ENCODE data around the gene DNAJA3. TPM values are rescaled to one million over a fixed set of nuclear protein-coding genes. Genes with fewer than 3 reads are reported as not detected.

DNAJA3 gene
- total RNA-seq, 1 donor from 2014 or later = 74.2 TPM

GRCh38 chr16:4403133-4403949 is 22.3 kb upstream of the DNAJA3 start:
- Histone ChIP-seq H3K4me1 (peaks cover 13% of the 10 kb centered on the region), H3K27me3 (ENCODE audit: low read depth) (no peaks in the 10 kb centered on the region), H3K36me3 (peaks cover 39% of the 10 kb centered on the region), H3K4me3 (no peak overlapping the region), H3K9me3 (replicated peaks) (no peaks in the 10 kb centered on the region), H3K27ac (replicated peaks) (no peak overlapping the region)
- TF ChIP-seq CTCF (IDR thresholded peaks at IDR 0.05; ENCODE audit: borderline replicate concordance) = no peak
- intact Hi-C loops (cut with micrococcal nuclease) = loop anchor here (2.0 kb wide), 1 partner anchor 45 kb away; no protein-coding TSS in a partner anchor
- DNase-seq = no peak

DNA sequence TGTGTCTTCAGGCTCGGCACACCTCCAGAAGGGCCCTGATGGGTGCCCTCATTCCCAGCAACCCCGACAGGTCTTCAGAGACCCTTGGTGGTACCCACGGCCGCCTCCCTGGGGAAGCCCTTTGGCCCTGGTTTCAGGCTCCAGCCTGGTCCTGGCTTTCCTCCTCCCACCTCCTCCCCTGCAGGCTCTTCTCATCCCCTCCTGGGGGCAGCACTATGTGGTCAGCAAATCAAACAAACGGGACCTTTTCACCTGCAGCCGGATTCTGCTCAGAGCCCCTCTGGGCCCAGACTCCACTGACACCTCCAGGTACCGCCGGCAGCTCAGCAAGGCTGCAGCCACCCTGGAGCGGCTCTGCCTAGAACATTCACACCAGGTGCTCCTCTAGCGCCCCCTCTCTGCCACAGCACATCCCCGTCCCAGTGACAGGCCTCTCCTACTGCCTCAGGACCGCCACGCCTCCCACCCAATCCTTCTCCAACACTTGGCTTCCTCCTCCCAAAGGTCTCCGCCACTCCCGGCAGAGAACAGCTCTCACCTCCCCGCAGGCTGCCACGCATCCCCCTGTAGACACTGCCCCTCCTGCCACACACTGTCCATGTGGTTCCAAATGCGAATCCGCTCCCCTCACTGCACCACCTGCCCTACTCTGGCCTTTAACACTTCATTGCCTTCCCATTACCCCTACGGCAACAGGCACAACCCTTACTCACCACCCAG is 21.3 kb upstream of the DNAJA3 start:
- peak; percentile 58 for TF ChIP-seq CTCF (IDR thresholded peaks at IDR 0.05; ENCODE audit: borderline replicate concordance)
- Histone ChIP-seq H3K4me3 (no peak overlapping the region), H3K27me3 (ENCODE audit: low read depth) (no peaks in the 10 kb centered on the region), H3K9me3 (replicated peaks) (no peaks in the 10 kb centered on the region), H3K4me1 (peaks cover 24% of the 10 kb centered on the region), H3K36me3 (peaks cover 34% of the 10 kb centered on the region), H3K27ac (replicated peaks) (no peak overlapping the region)
- DNase-seq = peak; percentile 32
- intact Hi-C loops (cut with micrococcal nuclease) = no loop called here

DNA sequence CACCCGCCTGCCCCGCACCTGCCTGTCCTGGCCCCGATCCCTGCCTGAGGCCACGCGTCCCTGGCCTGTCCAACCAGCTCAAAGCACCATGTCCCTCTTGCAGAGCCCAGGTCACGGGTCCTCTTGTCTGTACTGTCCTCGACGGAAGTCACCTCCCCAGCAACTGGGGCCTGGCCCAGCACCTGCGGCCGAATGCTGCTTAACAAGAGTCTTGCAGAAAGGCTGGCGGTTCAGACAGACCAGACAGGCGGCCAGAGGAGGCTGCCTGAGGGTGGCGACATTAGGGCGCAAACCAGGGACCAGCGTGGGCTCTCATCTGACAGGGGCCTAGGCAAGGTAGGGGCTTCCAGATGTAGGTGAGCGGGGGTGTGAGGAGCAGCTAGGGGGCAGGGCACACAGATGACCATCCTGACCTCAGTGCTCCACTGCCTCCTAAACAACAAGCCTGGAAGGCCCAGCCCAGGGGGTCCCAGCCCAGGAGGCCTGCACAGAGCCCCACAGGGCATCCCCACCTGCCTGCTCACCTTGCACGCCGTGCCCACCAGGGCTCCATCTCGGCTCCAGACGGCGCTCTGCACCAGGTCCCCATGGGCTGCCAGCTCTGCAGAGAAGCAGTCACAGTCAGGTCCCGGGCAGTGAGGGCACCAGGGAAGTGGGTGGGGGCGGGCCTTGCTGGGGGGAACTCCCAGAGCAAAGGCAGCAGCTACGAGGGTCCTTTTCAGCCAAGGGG is 20.5 kb upstream of the DNAJA3 start:
- peaks cover 31% of the 10 kb centered on the region for H3K4me1 ChIP-seq
- H3K36me3 ChIP-seq = peaks cover 34% of the 10 kb centered on the region
- H3K27me3 ChIP-seq (ENCODE audit: low read depth) = no peaks in the 10 kb centered on the region
- no peaks in the 10 kb centered on the region for H3K9me3 ChIP-seq (replicated peaks)
- no peak overlapping the region for H3K4me3 ChIP-seq
- intact Hi-C loops (cut with micrococcal nuclease) = no loop called here
- TF ChIP-seq CTCF (IDR thresholded peaks at IDR 0.05; ENCODE audit: borderline replicate concordance) = no peak
- DNase-seq = no peak
- no peak overlapping the region for H3K27ac ChIP-seq (replicated peaks)

DNA sequence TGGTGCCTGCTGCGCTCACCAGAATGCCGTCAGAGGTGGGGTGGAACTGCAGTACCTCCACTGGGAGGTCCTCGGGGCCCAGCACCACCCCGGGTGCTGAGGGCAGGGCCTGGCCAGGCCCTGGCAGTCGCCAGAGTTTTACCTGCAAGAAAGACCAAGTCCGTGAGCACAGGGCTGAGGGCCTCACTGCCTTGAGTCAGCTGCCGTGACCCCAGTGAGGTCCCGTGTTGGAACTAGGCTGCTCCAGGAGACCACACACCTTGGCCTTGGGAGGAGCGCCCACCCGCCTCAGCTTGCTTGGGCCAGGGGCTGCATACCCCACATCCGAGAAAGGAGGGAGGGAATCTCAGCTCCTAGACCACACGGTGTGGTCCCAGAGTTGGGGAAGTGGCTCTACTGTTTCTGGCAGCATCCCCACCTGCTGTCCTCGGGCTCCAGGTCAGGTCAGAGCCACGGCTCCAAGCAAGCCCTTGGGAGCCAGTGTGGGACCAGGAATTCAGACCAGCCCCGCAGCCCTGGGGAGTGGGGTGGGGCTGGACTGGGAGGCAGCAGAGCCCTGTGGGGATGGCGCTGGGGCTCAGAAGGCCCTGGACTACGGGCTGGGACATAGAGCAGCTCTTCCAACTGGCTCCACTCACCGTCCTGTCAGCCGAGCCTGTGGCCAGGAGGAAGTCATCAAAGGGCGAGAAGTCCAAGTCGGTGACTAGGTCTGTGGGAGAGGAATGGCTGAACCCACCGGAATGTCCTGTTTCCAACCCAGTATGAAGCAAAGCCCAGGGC is 17.9 kb upstream of the DNAJA3 start:
- intact Hi-C loops (cut with micrococcal nuclease) = no loop called here
- H3K36me3 ChIP-seq = peaks cover 34% of the 10 kb centered on the region
- H3K9me3 ChIP-seq (replicated peaks) = no peaks in the 10 kb centered on the region
- DNase-seq = peak; percentile 48
- H3K4me3 ChIP-seq = no peak overlapping the region
- no peaks in the 10 kb centered on the region for H3K27me3 ChIP-seq (ENCODE audit: low read depth)
- H3K27ac ChIP-seq (replicated peaks) = peak overlapping the region; percentile 59
- TF ChIP-seq CTCF (IDR thresholded peaks at IDR 0.05; ENCODE audit: borderline replicate concordance) = no peak
- H3K4me1 ChIP-seq = peaks cover 45% of the 10 kb centered on the region

DNA sequence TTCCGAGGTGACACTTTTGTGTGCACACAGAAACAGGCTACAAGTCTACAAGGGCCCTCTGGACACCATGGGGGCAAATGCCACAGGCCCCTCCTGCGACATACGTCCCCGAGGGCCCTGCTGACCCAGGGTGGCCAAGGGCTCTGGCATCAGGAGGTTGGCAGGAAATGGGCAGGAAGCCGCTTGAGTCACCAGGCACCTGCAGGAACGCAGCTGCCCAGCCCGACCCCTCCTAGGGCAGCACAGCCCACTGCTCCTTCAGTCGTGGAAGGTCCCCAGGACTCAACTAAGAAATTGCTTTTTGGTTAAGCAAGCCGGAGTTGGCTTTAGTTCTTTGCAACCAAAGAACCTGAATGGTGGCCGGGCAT is 17.4 kb upstream of the DNAJA3 start:
- Histone ChIP-seq H3K27ac (replicated peaks) (peak overlapping the region; percentile 59), H3K27me3 (ENCODE audit: low read depth) (no peaks in the 10 kb centered on the region), H3K9me3 (replicated peaks) (no peaks in the 10 kb centered on the region), H3K4me3 (no peak overlapping the region), H3K36me3 (peaks cover 30% of the 10 kb centered on the region), H3K4me1 (peaks cover 46% of the 10 kb centered on the region)
- no peak for DNase-seq
- intact Hi-C loops (cut with micrococcal nuclease) = no loop called here
- no peak for TF ChIP-seq CTCF (IDR thresholded peaks at IDR 0.05; ENCODE audit: borderline replicate concordance)
